CD4-positive, alpha-beta T cell treated with Interleukin-6 at 100 ng/mL for 8 hours (primary cell): ENCODE results near the gene SNCA.
A peak's percentile ranks its signal among the peaks of the same experiment; 100 is the strongest.

Experiments
- DNase-seq: peaks from one replicate; pipeline ENCODE4 v3.0.0-alpha.2; 2020; ENCODE audit warnings: mixed read lengths, low spot score

The SNCA gene

GRCh38 chr4:89836897-89837384, at the start of gene SNCA:
Gene SNCA, minus strand, starts transcription at chr4:89837161. Its CDS starts 1,494 bp downstream, at chr4:89835667.
- DNase-seq = peak; percentile 6

GRCh38 chr4:89879215-89879614, 42.3 kb upstream of the SNCA start:
- no peak for DNase-seq

- DNase-seq = no peak
Observed at GRCh38 chr4:89878611-89879010, 41.6 kb upstream of the SNCA start.

- no peak for DNase-seq
Observed at GRCh38 chr4:89876548-89876947, 39.6 kb upstream of the SNCA start.

GRCh38 chr4:89871211-89871610, 34.2 kb upstream of the SNCA start:
- DNase-seq = no peak

GRCh38 chr4:89868999-89869589, 32.1 kb upstream of the SNCA start:
- no peak for DNase-seq

GRCh38 chr4:89868276-89868675, 31.3 kb upstream of the SNCA start:
- no peak for DNase-seq

GRCh38 chr4:89863533-89863932, 26.6 kb upstream of the SNCA start:
- no peak for DNase-seq

- no peak for DNase-seq
Observed at GRCh38 chr4:89860971-89861370, 24.0 kb upstream of the SNCA start.

- no peak for DNase-seq
Observed at GRCh38 chr4:89855236-89855635, 18.3 kb upstream of the SNCA start.

GRCh38 chr4:89847571-89848325, 10.8 kb upstream of the SNCA start:
- no peak for DNase-seq

GRCh38 chr4:89839558-89839957, 2.6 kb upstream of the SNCA start:
- DNase-seq = no peak

GRCh38 chr4:89837993-89838390, 1.0 kb upstream of the SNCA start:
- DNase-seq = no peak

GRCh38 chr4:89837385-89837992, 528 bp upstream of the SNCA start:
- no peak for DNase-seq

- DNase-seq = no peak
Observed at GRCh38 chr4:89836031-89836745, 773 bp downstream of the SNCA start.

- DNase-seq = no peak
Observed at GRCh38 chr4:89835413-89835812, 1.5 kb downstream of the SNCA start.

GRCh38 chr4:89834486-89835209, 2.3 kb downstream of the SNCA start:
- DNase-seq = no peak

- peak; percentile 11 for DNase-seq
Observed at GRCh38 chr4:89829470-89830138, 7.4 kb downstream of the SNCA start.

GRCh38 chr4:89823416-89823815, 13.5 kb downstream of the SNCA start:
- DNase-seq = no peak

- DNase-seq = no peak
Observed at GRCh38 chr4:89821612-89822011, 15.3 kb downstream of the SNCA start.

- DNase-seq = no peak
Observed at GRCh38 chr4:89820010-89820409, 17.0 kb downstream of the SNCA start.
